Liver (tissue), 9 donors: ENCODE results near the gene MLN. TPM values are rescaled to one million over a fixed set of nuclear protein-coding genes. Genes with fewer than 3 reads are reported as not detected.

Source experiments
- DNase-seq: peaks from one replicate; pipeline ENCODE4 v3.0.0-alpha.2; 2017; ENCODE audit warnings: low spot score
- H3K27ac ChIP-seq, 2 donors: one replicate each; pipeline ENCODE4 v1.7.0; 2013; ENCODE audit warnings: inconsistent platforms in 2 of 2, low read length in 2 of 2, control low read depth in 1 of 2, low read depth in 1 of 2, mild to moderate bottlenecking in 1 of 2
- H3K27me3 ChIP-seq, 4 donors: one replicate each; pipeline versions ENCODE4 v1.6.1 to v1.7.0; 2013; ENCODE audit warnings: low read length in 3 of 4, inconsistent platforms in 1 of 4, mild to moderate bottlenecking in 1 of 4, moderate library complexity in 1 of 4; ENCODE audit not compliant: control insufficient read depth in 4 of 4, insufficient read depth in 4 of 4
- H3K36me3 ChIP-seq, 4 donors: one replicate each; pipeline versions ENCODE4 v1.6.1 to v1.7.0; 2013; ENCODE audit warnings: low read length in 3 of 4, mild to moderate bottlenecking in 3 of 4, low read depth in 1 of 4, moderate library complexity in 1 of 4; ENCODE audit not compliant: control insufficient read depth in 4 of 4, insufficient read depth in 3 of 4
- H3K4me1 ChIP-seq, 4 donors: one replicate each; pipeline versions ENCODE4 v1.6.1 to v1.7.0; 2013; ENCODE audit warnings: low read length in 3 of 4, mild to moderate bottlenecking in 3 of 4, moderate library complexity in 1 of 4; ENCODE audit not compliant: control insufficient read depth in 4 of 4, insufficient read depth in 4 of 4
- H3K4me3 ChIP-seq, 3 donors: one replicate each; pipeline versions ENCODE4 v1.6.1 to v1.7.0; 2013; ENCODE audit warnings: low read length in 3 of 3, control low read depth in 1 of 3, low read depth in 1 of 3, mild to moderate bottlenecking in 1 of 3
- H3K9ac ChIP-seq, 2 donors: one replicate each; pipeline ENCODE4 v1.7.0; 2013; ENCODE audit warnings: low read length in 2 of 2, mild to moderate bottlenecking in 2 of 2, moderate library complexity in 2 of 2, control low read depth in 1 of 2, low read depth in 1 of 2
- H3K9me3 ChIP-seq, 4 donors: one replicate each; pipeline versions ENCODE4 v1.6.1 to v1.7.0; 2013; ENCODE audit warnings: low read length in 3 of 4; ENCODE audit not compliant: control insufficient read depth in 4 of 4
- ATF3 ChIP-seq: IDR thresholded peaks from 2 replicates; pipeline ENCODE4 v1.6.1; 2016; ENCODE audit warnings: antibody characterized with exemption
- CTCF ChIP-seq: fragments of 150-350 bp; IDR thresholded peaks from 2 replicates; pipeline ENCODE4 v1.5.1; 2017; ENCODE audit warnings: improper control_type of control experiment, low read depth, low read length; ENCODE audit not compliant: missing input control
- EGR1 ChIP-seq, 2 donors: IDR thresholded peaks; 2 replicates each; pipeline ENCODE4 v1.6.1; 2016 to 2018; ENCODE audit warnings: antibody characterized with exemption in 2 of 2, low read depth in 2 of 2
- FOXA1 ChIP-seq: IDR thresholded peaks from 2 replicates; pipeline ENCODE4 v1.6.1; 2016; ENCODE audit warnings: antibody characterized with exemption
- FOXA2 ChIP-seq: IDR thresholded peaks from 2 replicates; pipeline ENCODE4 v1.6.1; 2016; ENCODE audit warnings: antibody characterized with exemption
- GABPA ChIP-seq, 2 donors: IDR thresholded peaks in 1 of 2; conservative IDR thresholded peaks in 1 of 2; 2 replicates each; pipeline ENCODE4 v1.6.1; 2016; ENCODE audit warnings: antibody characterized with exemption in 2 of 2, mild to moderate bottlenecking in 1 of 2, moderate library complexity in 1 of 2
- HNF4G ChIP-seq: IDR thresholded peaks from 2 replicates; pipeline ENCODE4 v1.6.1; 2016; ENCODE audit warnings: antibody characterized with exemption
- JUND ChIP-seq, 2 donors: IDR thresholded peaks; 2 replicates each; pipeline ENCODE4 v1.6.1; 2016; ENCODE audit warnings: antibody characterized with exemption in 2 of 2
- MAX ChIP-seq: IDR thresholded peaks from 2 replicates; pipeline ENCODE4 v1.6.1; 2016; ENCODE audit warnings: antibody characterized with exemption
- NR2F2 ChIP-seq: IDR thresholded peaks from 2 replicates; pipeline ENCODE4 v1.6.1; 2016; ENCODE audit warnings: antibody characterized with exemption
- RAD21 ChIP-seq, 2 donors: IDR thresholded peaks; 2 replicates each; pipeline ENCODE4 v1.6.1; 2016; ENCODE audit warnings: antibody characterized with exemption in 2 of 2, mild to moderate bottlenecking in 2 of 2
- REST ChIP-seq: IDR thresholded peaks from 2 replicates; pipeline ENCODE4 v1.6.1; 2016; ENCODE audit warnings: antibody characterized with exemption, mild to moderate bottlenecking
- RXRA ChIP-seq, 2 donors: IDR thresholded peaks; 2 replicates each; pipeline ENCODE4 v1.6.1; 2017 to 2018; ENCODE audit warnings: antibody characterized with exemption in 2 of 2, mild to moderate bottlenecking in 1 of 2
- SP1 ChIP-seq: IDR thresholded peaks from 2 replicates; pipeline ENCODE4 v1.6.1; 2018; ENCODE audit warnings: antibody characterized with exemption, mild to moderate bottlenecking
- TAF1 ChIP-seq: conservative IDR thresholded peaks from 2 replicates; pipeline ENCODE4 v1.6.1; 2016; ENCODE audit warnings: antibody characterized with exemption, mild to moderate bottlenecking
- YY1 ChIP-seq: IDR thresholded peaks from 2 replicates; pipeline ENCODE4 v1.6.1; 2016; ENCODE audit warnings: antibody characterized with exemption, mild to moderate bottlenecking
- ZBTB33 ChIP-seq: IDR thresholded peaks from 2 replicates; pipeline ENCODE4 v1.6.1; 2016; ENCODE audit warnings: antibody characterized with exemption
- WGBS: extraction: QIAGEN DNeasy Blood & Tissue Kit; methylation state at CpG from one replicate; pipeline ENCODE4 v1.1.7; 2013; 5-methylcytosine and 5-hydroxymethylcytosine counted together
- polyA plus RNA-seq, 2 donors: library from polyadenylated mRNA; stranded (reverse) in 1 of 2; unstranded in 1 of 2; fragments of 200-250 nt in 1 of 2; fragments of >200 nt in 1 of 2; fragmentation: Nextera tagmentation in 1 of 2; extraction: Ambion mirVana in 1 of 2; gene quantifications; one replicate each; pipeline versions ENCODE4 v1.2.1 to v1.2.3, GENCODE V29; 2013 to 2015
- total RNA-seq, 2 donors: library from RNA; depleted of rRNA; stranded (reverse); fragments of >200 nt; gene quantifications; one replicate each; pipeline ENCODE4 v1.2.3, GENCODE V29; 2014
- donor health status: healthy.
- donor health status: healthy.
- donor health status: healthy.
- donor health status: healthy.
- donor health status: healthy.

The MLN gene
- total RNA-seq (not detected), polyA plus RNA-seq (not detected)

- Histone ChIP-seq H3K27me3 (peaks cover 0 to 7% (median 0%) of the 10 kb centered on the region in 4 donors), H3K9ac (no peak within 1 kb of the TSS), H3K4me1 (no peaks in the 10 kb centered on the region), H3K9me3 (no peaks in the 10 kb centered on the region), H3K36me3 (no peaks in the 10 kb centered on the region), H3K4me3 (no peak within 1 kb of the TSS), H3K27ac (no peak within 1 kb of the TSS)
- 89% methylated on average over 14 of the region's 14 CpGs for WGBS
- TF ChIP-seq MAX (no peak), YY1 (no peak), RAD21 (IDR thresholded peaks at IDR 0.05) (no peak), CTCF (no peak), NR2F2 (no peak), SP1 (no peak), ZBTB33 (no peak), TAF1 (no peak), FOXA1 (no peak), RXRA (IDR thresholded peaks at IDR 0.05) (no peak), FOXA2 (no peak), ATF3 (no peak), REST (no peak), GABPA (IDR thresholded peaks at IDR 0.05 in 1 of 2, conservative IDR thresholded peaks at IDR 0.05 in 1 of 2) (no peak), JUND (IDR thresholded peaks at IDR 0.05) (no peak)
- no peak for DNase-seq
Measured at GRCh38 chr6:33803571-33804053, at the start of gene MLN. Gene MLN, minus strand, starts transcription at chr6:33804003. Its CDS starts 2,840 bp downstream, at chr6:33801163.

GRCh38 chr6:33853026-33853425 lies 49.2 kb upstream of the MLN start:
- no peak overlapping the region for H3K4me3 ChIP-seq
- no peak overlapping the region for H3K27ac ChIP-seq
- H3K9me3 ChIP-seq, result no peaks in the 10 kb centered on the region
- H3K36me3 ChIP-seq, result no peaks in the 10 kb centered on the region
- no peak for DNase-seq
- WGBS, result 91% methylated on average over 4 of the region's 4 CpGs
- H3K4me1 ChIP-seq, result peaks cover 0 to 3% (median 0%) of the 10 kb centered on the region in 4 donors
- H3K9ac ChIP-seq, result no peak overlapping the region
- H3K27me3 ChIP-seq, result no peaks in the 10 kb centered on the region
- TF ChIP-seq GABPA (IDR thresholded peaks at IDR 0.05 in 1 of 2, conservative IDR thresholded peaks at IDR 0.05 in 1 of 2) (no peak), NR2F2 (no peak), EGR1 (IDR thresholded peaks at IDR 0.05; ENCODE audit: low read depth in 2 of 2) (no peak), YY1 (no peak), ATF3 (no peak), MAX (no peak), HNF4G (no peak), SP1 (no peak), ZBTB33 (no peak), JUND (IDR thresholded peaks at IDR 0.05) (no peak), REST (no peak), FOXA1 (no peak)
